Activated CD4-positive, alpha-beta T cell treated with anti-CD3 and anti-CD28 coated beads, Interleukin-2, amount 50 U/mL, for 1 hour (primary cell): ENCODE measurements around the gene TMF1.

Source experiments
- DNase-seq: peaks from one replicate; pipeline ENCODE4 v3.0.0-alpha.2; 2020

Gene TMF1

GRCh38 chr3:69080233-69080920, 28.2 kb upstream of the TMF1 start, which contains the start of gene UBA3:
TSS of gene UBA3 (minus strand) at chr3:69080365. CDS start at chr3:69080353, 12 bp downstream.
- DNase-seq = peak; percentile 92

- DNase-seq = no peak
These were observed 27.4 kb upstream of the TMF1 start for GRCh38 chr3:69079269-69080159.

GRCh38 chr3:69072928-69073327, 20.8 kb upstream of the TMF1 start:
- no peak for DNase-seq

- DNase-seq = no peak
These were observed 14.0 kb upstream of the TMF1 start for GRCh38 chr3:69066121-69066520.

- no peak for DNase-seq
These were observed 13.3 kb upstream of the TMF1 start for GRCh38 chr3:69065318-69065964.

GRCh38 chr3:69063636-69064035, 11.5 kb upstream of the TMF1 start:
- DNase-seq = no peak

GRCh38 chr3:69059688-69060087, 7.6 kb upstream of the TMF1 start:
- DNase-seq = no peak

- no peak for DNase-seq
These were observed 6.8 kb upstream of the TMF1 start for GRCh38 chr3:69058947-69059224.

- no peak for DNase-seq
These were observed 6.2 kb upstream of the TMF1 start for GRCh38 chr3:69058180-69058946.

- DNase-seq = no peak
These were observed 352 bp upstream of the TMF1 start for GRCh38 chr3:69052472-69052898.

- DNase-seq = no peak
These were observed 3.1 kb downstream of the TMF1 start for GRCh38 chr3:69048990-69049389.

- DNase-seq = no peak
These were observed 7.5 kb downstream of the TMF1 start for GRCh38 chr3:69044608-69045007.

GRCh38 chr3:69033470-69033869, 18.7 kb downstream of the TMF1 start:
- DNase-seq = no peak

- no peak for DNase-seq
These were observed 19.4 kb downstream of the TMF1 start for GRCh38 chr3:69032737-69033136.

GRCh38 chr3:69032142-69032541, 20.0 kb downstream of the TMF1 start:
- no peak for DNase-seq

GRCh38 chr3:69031635-69032034, 20.5 kb downstream of the TMF1 start:
- no peak for DNase-seq

GRCh38 chr3:69020857-69021256, 31.3 kb downstream of the TMF1 start:
- no peak for DNase-seq

- no peak for DNase-seq
These were observed 31.7 kb downstream of the TMF1 start for GRCh38 chr3:69020424-69020823.

- DNase-seq = no peak
These were observed 35.2 kb downstream of the TMF1 start for GRCh38 chr3:69016901-69017300.

GRCh38 chr3:69016102-69016501, 36.0 kb downstream of the TMF1 start:
- DNase-seq = no peak

GRCh38 chr3:69014022-69014580, 38.0 kb downstream of the TMF1 start:
- no peak for DNase-seq

GRCh38 chr3:69013253-69014021, 38.7 kb downstream of the TMF1 start, which contains the start of gene EOGT:
TSS of gene EOGT (minus strand) at chr3:69013684. CDS start at chr3:69009846, 3,838 bp downstream.
- peak; percentile 76 for DNase-seq
